ENCODE results near the gene EML4.

- TF ChIP-seq CTCF (IDR thresholded peaks at IDR 0.05; ENCODE audit: low read length): no peak
- no peak for TF ChIP-seq EZH2 (optimal IDR thresholded peaks at IDR 0.05; ENCODE audit: low read depth, low read length)
Measured at GRCh38 chr2:42128721-42129486, 40.2 kb upstream of the EML4 start.

Measured in MM.1S (cell line).